NCI-H446 (cell line): Measurements from ENCODE around the gene LY6G6D.
A peak's percentile ranks its signal among the peaks of the same experiment; 100 is the strongest.
"Not testable (repeated sequence)": the region's sequence is repeated elsewhere in the genome, so short reads cannot be mapped to it uniquely, and the experiment has no call there.

ENCODE experiments used
- DNase-seq, 2 experiments: peaks; one replicate each; lab custom pipeline; 2025; lab: John Stamatoyannopoulos, UW

The LY6G6D gene

GRCh38 chr6:31692353-31692752 is 22.8 kb upstream of the LY6G6D start:
- DNase-seq: no peak

- no peak for DNase-seq
Measured at GRCh38 chr6:31692886-31693285, 22.3 kb upstream of the LY6G6D start.

- no peak for DNase-seq
Measured at GRCh38 chr6:31693535-31693934, 21.6 kb upstream of the LY6G6D start.

GRCh38 chr6:31697555-31697954 is 17.6 kb upstream of the LY6G6D start:
- no peak for DNase-seq

- no peak for DNase-seq
Measured at GRCh38 chr6:31700740-31701401, 14.3 kb upstream of the LY6G6D start.

GRCh38 chr6:31701666-31702404 is 13.3 kb upstream of the LY6G6D start:
- DNase-seq: peak in 1 of 2 experiments; percentile 38

GRCh38 chr6:31702405-31702818 is 12.7 kb upstream of the LY6G6D start:
- DNase-seq: no peak

GRCh38 chr6:31702819-31703716 is 12.1 kb upstream of the LY6G6D start, which contains the start of gene ABHD16A:
ABHD16A (minus strand) TSS chr6:31703324; CDS start chr6:31703281, 43 bp downstream.
- DNase-seq: peak; percentile 93 to 97

GRCh38 chr6:31705931-31706330 is 9.2 kb upstream of the LY6G6D start:
- DNase-seq: no peak

GRCh38 chr6:31706599-31706998 is 8.5 kb upstream of the LY6G6D start, which contains the start of gene LY6G6F:
LY6G6F (plus strand) TSS chr6:31706866; CDS start chr6:31706907, 41 bp downstream.
- DNase-seq: no peak

GRCh38 chr6:31707701-31708100 is 7.4 kb upstream of the LY6G6D start:
- no peak for DNase-seq

GRCh38 chr6:31708224-31708623 is 6.9 kb upstream of the LY6G6D start:
- no peak for DNase-seq

- DNase-seq: not testable (repeated sequence)
Measured at GRCh38 chr6:31709157-31709556, 6.0 kb upstream of the LY6G6D start.

GRCh38 chr6:31710523-31711219 is 4.5 kb upstream of the LY6G6D start:
- no peak for DNase-seq

- DNase-seq: no peak
Measured at GRCh38 chr6:31711233-31711632, 3.9 kb upstream of the LY6G6D start.

- DNase-seq: no peak
Measured at GRCh38 chr6:31712296-31712695, 2.9 kb upstream of the LY6G6D start.

GRCh38 chr6:31713465-31713864 is 1.7 kb upstream of the LY6G6D start:
- no peak for DNase-seq

- DNase-seq: no peak
Measured at GRCh38 chr6:31713991-31714684, 1.0 kb upstream of the LY6G6D start.

GRCh38 chr6:31717499-31718222 is 2.5 kb downstream of the LY6G6D start:
- DNase-seq: no peak

- DNase-seq: no peak
Measured at GRCh38 chr6:31718265-31718664, 3.1 kb downstream of the LY6G6D start.
